DMS153 treated with DMSO at 0.1 percent for 48 hours (cell line): ENCODE data around the gene PDLIM5.

Experiments
- DNase-seq: peaks from one replicate; lab custom pipeline; 2025; ENCODE audit not compliant: unreplicated experiment; lab: John Stamatoyannopoulos, UW

PDLIM5 gene

GRCh38 chr4:94680176-94680862 is 228.6 kb downstream of the PDLIM5 start:
- no peak for DNase-seq

GRCh38 chr4:94686086-94686485 is 234.3 kb downstream of the PDLIM5 start:
- DNase-seq, result no peak

- no peak for DNase-seq
Observed at GRCh38 chr4:94689155-94689860, 237.6 kb downstream of the PDLIM5 start.

- no peak for DNase-seq
Observed at GRCh38 chr4:94690851-94691254, 239.1 kb downstream of the PDLIM5 start.

GRCh38 chr4:94691552-94691951 is 239.8 kb downstream of the PDLIM5 start:
- no peak for DNase-seq

- no peak for DNase-seq
Observed at GRCh38 chr4:94695384-94695783, 243.6 kb downstream of the PDLIM5 start.

GRCh38 chr4:94698187-94698586 is 246.4 kb downstream of the PDLIM5 start:
- no peak for DNase-seq

- no peak for DNase-seq
Observed at GRCh38 chr4:94700298-94700697, 248.6 kb downstream of the PDLIM5 start.

- DNase-seq, result no peak
Observed at GRCh38 chr4:94701631-94702300, 250.0 kb downstream of the PDLIM5 start.

- DNase-seq, result no peak
Observed at GRCh38 chr4:94711635-94712034, 259.9 kb downstream of the PDLIM5 start.

- DNase-seq, result no peak
Observed at GRCh38 chr4:94714365-94715160, 262.8 kb downstream of the PDLIM5 start.

- no peak for DNase-seq
Observed at GRCh38 chr4:94715726-94716125, 264.0 kb downstream of the PDLIM5 start.
